HPDE6-E6E7 (cell line): ENCODE measurements around the gene B3GAT2.
A peak's percentile ranks its signal among the peaks of the same experiment; 100 is the strongest.
"Not testable (repeated sequence)": the region's sequence is repeated elsewhere in the genome, so short reads cannot be mapped to it uniquely, and the experiment has no call there.

Experiments used
- DNase-seq: peaks from one replicate; pipeline ENCODE4 v3.0.0; 2011; ENCODE audit warnings: missing footprints; ENCODE audit errors: extremely low spot score

Gene B3GAT2

GRCh38 chr6:70956451-70957283 is at the start of gene B3GAT2:
TSS of gene B3GAT2 (minus strand) at chr6:70957060. CDS start at chr6:70956429, 631 bp downstream.
- DNase-seq = no peak

GRCh38 chr6:70998148-70998547 is 41.3 kb upstream of the B3GAT2 start:
- no peak for DNase-seq

DNA sequence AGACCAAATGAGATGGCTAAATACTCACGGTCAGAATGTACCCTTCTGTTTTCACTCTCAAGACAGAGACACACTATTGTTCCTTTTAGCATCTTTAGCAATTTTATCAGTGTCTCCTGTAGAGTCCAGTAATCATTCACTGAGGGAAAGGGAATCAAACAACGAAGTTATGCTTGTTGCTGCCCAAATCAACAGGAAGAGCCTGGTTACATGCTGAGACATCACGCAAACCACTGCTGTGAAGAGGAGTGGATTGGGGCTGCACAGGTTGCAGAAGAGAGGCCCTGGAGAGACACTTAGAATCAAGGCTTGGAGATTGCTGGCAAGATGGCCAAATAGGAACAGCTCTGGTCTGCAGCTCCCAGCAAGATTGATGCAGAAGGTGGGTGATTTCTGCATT is 40.5 kb upstream of the B3GAT2 start:
- DNase-seq = no peak

- no peak for DNase-seq
Measured at GRCh38 chr6:70996106-70996505, 39.2 kb upstream of the B3GAT2 start.

DNA sequence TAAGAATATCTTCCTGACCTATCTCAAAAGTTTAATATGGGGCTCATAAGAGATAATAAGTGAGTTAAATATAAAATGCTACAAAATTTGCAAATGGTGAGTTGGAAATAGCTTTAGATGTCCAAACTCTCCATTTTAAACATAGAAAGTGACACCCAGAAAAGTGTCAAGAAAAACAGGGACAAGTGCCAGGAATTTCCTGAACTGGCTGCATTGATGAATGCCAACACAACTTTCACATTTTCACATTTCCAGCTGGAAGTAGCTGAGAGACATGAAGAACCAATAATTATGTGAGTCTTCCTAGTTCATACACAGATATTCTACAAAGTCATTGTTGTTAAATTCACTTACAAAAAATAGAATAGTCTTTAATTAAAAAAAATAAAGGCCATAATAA is 38.6 kb upstream of the B3GAT2 start:
- no peak for DNase-seq

DNA sequence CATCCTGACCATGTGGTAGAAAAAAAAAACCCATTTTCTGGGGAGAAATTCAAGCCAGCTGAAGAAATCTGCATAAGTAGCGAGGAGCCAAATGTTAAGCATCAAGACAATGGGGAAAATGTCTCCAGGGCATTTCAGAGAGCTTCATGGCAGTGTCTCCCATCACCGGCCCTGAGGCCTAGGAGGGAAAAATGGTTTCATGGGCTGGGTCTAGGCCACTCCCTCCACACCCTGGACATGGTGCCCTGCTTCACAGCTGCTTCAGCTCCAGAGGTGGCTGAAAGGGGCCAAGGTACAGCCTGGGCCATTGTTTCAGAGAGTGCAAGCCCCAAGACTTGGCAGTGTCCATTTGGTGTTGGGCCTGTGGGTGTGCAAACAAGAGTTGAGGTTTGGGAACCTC is 34.4 kb upstream of the B3GAT2 start:
- DNase-seq = no peak

- no peak for DNase-seq
Measured at GRCh38 chr6:70985156-70985555, 28.3 kb upstream of the B3GAT2 start.

GRCh38 chr6:70982747-70983146 is 25.9 kb upstream of the B3GAT2 start:
- no peak for DNase-seq

DNA sequence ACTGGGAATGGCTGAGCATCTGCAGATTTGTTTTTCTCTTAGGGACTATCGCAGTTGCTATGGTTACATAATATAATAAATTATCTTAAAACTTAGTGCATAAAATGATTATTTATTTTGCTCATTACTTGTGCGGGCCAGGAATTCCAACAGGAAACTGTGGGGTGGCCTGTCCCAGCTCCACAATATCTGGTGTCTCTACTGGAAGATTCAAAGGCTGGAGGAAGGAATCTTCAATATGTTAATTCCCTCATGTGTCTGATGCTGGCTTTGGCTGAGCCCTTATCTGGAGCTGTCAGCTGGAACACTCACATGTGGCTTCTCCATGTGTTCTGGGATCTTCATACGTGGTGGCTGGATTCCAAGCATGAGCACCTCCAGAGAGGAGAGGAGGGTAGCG is 23.9 kb upstream of the B3GAT2 start:
- DNase-seq = no peak

DNA sequence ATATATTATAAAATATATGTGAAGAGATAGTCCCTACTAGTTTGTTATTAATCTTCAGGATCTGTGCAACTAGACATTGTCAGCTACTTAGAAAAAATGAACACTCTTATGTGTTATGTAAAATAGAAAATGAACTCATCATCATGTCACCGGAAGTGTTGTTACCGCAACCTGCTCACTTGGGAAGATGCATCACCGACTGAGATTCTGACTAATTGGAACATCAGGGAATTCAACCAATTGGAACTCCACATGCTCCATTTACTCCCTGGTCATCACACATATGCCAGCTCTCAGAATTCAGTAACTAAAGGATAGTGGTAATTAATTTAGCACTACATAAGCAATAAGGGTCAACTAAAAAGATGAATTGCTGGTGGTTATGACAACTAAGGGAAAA is 16.7 kb upstream of the B3GAT2 start:
- DNase-seq = no peak

DNA sequence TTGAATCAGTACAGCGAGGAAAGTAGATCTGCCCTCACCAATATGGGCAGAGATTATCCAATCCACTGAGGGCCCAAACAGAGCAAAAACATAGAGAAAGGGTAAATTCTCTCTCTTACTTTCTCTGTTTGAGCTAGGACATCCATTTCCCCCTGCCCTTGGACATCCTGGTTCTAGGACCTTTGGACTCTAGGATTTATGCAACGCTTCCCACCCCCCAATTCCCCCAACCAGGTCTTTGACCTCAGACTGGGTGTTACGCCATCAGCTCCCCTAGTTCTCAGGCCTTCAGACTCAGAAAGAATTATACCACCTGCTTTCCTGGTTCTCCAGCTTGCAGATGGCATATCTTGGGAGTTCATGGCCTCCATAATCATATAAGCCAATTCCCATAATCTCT is 10.2 kb upstream of the B3GAT2 start:
- no peak for DNase-seq

- no peak for DNase-seq
Measured at GRCh38 chr6:70957284-70957617, 391 bp upstream of the B3GAT2 start.

GRCh38 chr6:70956191-70956450 is 739 bp downstream of the B3GAT2 start:
- DNase-seq = no peak

- DNase-seq = peak; percentile 64
Measured at GRCh38 chr6:70955441-70956190, 1.2 kb downstream of the B3GAT2 start.

DNA sequence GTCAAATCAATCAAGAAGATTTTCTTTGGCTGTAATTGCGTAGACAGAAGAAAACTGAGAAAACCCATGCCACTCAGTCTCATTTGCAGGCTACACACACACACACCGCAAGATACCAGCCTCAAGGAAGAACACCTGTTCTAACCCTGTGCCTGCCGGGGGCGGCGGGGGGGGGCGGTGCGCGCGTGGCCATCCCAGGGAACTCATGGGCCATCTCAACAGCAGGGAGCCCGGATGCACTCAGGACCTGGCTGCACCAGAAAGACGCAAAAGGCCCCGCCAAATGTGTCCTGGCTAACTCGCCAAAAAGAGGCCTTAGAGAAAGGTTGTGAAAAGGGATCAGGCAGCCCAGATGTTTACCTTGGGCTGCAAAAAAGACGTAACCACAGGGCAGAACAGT is 2.1 kb downstream of the B3GAT2 start:
- no peak for DNase-seq

DNA sequence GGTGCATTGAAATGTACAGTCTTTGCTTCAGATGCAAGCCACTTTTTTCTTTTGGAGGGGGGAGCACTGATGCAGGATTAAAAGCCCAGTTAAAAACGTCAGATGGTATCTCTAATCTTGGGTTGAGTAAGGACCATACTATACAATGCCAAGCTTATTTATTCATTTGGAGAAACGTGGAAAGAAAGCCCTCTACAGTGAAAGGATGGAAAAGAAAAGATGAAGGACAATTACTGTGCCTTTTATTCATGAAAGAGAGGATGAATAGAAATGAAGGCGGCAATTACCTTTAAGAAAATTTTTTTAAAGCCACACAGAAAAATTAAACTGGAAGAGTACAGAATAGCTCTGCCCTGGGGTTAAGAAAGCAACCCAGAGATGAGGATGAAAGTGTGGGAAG is 2.7 kb downstream of the B3GAT2 start:
- DNase-seq = no peak

DNA sequence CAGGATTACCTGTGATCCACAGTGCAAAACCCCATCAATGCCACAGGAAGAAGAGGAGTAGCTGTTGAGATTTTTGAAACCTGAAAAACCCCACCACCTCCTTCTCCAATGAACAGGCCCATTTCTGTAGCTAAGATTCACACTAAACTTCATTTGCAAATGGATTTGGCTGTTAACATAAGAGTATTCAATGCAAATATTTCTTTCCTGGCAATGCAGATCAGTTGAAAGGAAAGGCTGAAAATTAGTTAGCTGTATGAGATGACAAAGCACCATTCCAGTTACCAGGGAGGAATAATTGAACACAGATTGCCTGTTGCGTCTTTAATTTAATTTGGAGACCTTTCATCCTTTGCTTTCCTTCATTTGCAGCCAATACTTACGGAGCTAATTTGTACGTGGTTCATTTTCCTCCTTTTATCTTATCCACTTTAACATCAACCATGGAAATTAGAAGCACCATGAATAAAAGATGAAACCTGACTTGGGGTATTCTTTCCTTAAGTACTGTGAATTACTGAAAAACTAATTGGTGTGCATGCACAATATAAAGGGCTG is 4.2 kb downstream of the B3GAT2 start:
- no peak for DNase-seq

DNA sequence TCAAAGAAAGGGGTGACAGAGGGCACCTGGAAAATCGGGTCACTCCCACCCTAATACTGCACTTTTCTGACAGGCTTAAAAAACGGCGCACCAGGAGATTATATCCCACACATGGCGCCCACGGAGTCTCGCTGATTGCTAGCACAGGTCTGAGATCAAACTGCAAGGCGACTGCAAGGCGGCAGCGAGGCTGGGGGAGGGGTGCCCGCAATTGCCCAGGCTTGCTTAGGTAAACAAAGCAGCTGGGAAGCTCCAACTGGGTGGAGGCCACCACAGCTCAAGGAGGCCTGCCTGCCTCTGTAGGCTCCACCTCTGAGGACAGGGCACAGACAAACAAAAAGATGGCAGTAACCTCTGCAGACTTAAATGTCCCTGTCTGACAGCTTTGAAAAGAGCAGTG is 12.5 kb downstream of the B3GAT2 start:
- not testable (repeated sequence) for DNase-seq

DNA sequence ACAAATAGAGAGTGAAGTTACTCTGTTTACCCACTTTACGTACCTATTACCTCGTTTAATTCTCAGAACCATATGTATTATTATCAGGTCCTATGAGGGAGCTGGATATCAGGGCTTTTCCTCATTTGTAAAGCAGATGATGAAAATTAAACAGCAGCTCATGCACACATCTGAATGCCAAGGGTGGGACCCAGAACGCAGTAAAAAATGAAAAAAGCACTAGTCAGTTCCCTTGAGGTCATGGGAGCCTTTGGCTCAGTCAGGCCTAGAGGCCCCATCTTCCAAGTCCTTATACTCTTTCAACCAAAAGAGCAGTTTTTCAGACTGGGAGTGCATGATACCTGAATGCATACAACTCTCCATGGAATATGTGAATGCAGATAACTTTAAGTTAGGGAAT is 23.0 kb downstream of the B3GAT2 start:
- DNase-seq = no peak

DNA sequence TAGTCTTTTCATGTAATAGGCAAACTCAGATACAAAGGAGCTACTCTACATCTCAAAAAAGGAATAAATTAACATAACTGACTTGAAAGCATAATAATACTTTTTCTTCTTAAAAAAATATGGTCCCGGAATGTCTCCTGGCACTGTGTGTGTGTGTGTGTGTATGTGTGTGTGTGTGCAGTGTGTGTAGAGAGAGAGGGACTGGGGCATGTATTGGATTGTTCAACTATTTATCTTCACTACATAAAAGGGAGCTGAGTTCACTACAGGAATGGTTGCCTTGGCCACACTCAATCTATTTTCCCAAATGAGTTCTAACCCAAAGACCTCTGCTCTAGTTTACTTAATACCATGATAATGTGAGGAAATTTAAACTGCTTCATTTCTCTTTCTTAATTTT is 51.1 kb downstream of the B3GAT2 start:
- DNase-seq = no peak

GRCh38 chr6:70903665-70904452 is 53.0 kb downstream of the B3GAT2 start:
- no peak for DNase-seq

GRCh38 chr6:70901324-70901723 is 55.5 kb downstream of the B3GAT2 start:
- DNase-seq = no peak

GRCh38 chr6:70900047-70900446 is 56.8 kb downstream of the B3GAT2 start:
- DNase-seq = no peak
